Measurements from ENCODE around the gene EZH2. TPM values are rescaled to one million over a fixed set of nuclear protein-coding genes. Genes with fewer than 3 reads are reported as not detected.

The EZH2 gene
- polyA plus RNA-seq, 2 of the 4 experiments (the other 2 are of a cell fraction) = 36.6 to 45.7 TPM

GRCh38 chr7:148800677-148801076, 83.4 kb downstream of the EZH2 start (continued):
- TF ChIP-seq, protein P1, sequence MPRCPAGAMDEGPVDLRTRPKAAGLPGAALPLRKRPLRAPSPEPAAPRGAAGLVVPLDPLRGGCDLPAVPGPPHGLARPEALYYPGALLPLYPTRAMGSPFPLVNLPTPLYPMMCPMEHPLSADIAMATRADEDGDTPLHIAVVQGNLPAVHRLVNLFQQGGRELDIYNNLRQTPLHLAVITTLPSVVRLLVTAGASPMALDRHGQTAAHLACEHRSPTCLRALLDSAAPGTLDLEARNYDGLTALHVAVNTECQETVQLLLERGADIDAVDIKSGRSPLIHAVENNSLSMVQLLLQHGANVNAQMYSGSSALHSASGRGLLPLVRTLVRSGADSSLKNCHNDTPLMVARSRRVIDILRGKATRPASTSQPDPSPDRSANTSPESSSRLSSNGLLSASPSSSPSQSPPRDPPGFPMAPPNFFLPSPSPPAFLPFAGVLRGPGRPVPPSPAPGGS (IDR thresholded peaks at IDR 0.05) = no peak
- TF ChIP-seq TFCP2L1 (CRISPR knock-in tag; IDR thresholded peaks at IDR 0.05) = no peak
- no peak for TF ChIP-seq CHD4 (IDR thresholded peaks at IDR 0.05; ENCODE audit: borderline replicate concordance)
- TF ChIP-seq, protein P2, sequence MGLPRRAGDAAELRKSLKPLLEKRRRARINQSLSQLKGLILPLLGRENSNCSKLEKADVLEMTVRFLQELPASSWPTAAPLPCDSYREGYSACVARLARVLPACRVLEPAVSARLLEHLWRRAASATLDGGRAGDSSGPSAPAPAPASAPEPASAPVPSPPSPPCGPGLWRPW (IDR thresholded peaks at IDR 0.05) = no peak
- TF ChIP-seq SMC3 (IDR thresholded peaks at IDR 0.05) = no peak

DNA sequence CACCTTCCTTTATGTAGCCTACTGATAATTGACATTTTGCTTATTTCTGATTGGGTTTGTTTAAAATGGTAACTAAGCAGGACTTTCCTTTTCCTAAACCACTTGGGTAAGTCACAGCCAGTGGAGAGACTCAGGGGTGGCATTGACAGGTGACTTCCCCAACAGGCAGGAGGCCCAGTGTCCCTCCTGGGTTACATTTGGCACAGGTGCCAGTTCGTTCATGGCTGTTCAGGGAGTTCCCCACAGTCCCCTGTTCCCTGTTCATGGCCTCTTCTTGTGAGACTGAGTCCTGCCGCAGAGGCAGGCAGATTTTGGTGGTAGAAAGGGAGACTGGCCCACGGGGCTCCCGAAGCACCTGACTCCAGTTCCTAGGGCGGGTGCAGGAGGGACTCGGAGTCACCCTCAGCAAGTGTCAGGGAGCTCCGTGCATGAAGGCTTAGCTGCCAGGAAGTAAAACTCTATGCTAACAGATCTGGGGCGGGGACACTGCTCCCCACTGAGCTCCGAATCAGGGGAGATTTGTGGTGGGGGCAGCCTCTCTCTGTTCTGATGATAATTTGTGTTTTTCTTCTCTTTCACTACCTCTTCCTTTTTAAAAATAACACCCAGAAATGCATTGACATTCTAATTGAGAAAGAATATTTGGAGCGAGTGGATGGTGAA, 84.1 kb downstream of the EZH2 start:
- ATAC-seq (no peak), DNase-seq (ENCODE audit: low read depth in 1 of 2, low spot score in 1 of 2) (no peak), FAIRE-seq (no peak)
- no peak overlapping the region for H3K27ac ChIP-seq
- WGBS (ENCODE audit: missing lambda C conversion rate) = 88% methylated on average over 10 of the region's 10 CpGs
- H3K4me1 ChIP-seq = no peaks in the 10 kb centered on the region
- TF ChIP-seq ZSCAN20 (CRISPR knock-in tag; IDR thresholded peaks at IDR 0.05) = no peak
- no peak for TF ChIP-seq CHD2 (IDR thresholded peaks at IDR 0.05; ENCODE audit: low read length, partially characterized antibody)
- no peak for TF ChIP-seq CBX2 (IDR thresholded peaks at IDR 0.05; ENCODE audit: borderline replicate concordance, low read depth)
- TF ChIP-seq CTCF (IDR thresholded peaks at IDR 0.05) = no peak
- TF ChIP-seq BHLHE40 (IDR thresholded peaks at IDR 0.05; ENCODE audit: low read depth, low read length) = no peak
- TF ChIP-seq FOSB (CRISPR knock-in tag; IDR thresholded peaks at IDR 0.05) = no peak
- TF ChIP-seq NR3C1 (IDR thresholded peaks at IDR 0.05) = no peak
- TF ChIP-seq, protein P3, sequence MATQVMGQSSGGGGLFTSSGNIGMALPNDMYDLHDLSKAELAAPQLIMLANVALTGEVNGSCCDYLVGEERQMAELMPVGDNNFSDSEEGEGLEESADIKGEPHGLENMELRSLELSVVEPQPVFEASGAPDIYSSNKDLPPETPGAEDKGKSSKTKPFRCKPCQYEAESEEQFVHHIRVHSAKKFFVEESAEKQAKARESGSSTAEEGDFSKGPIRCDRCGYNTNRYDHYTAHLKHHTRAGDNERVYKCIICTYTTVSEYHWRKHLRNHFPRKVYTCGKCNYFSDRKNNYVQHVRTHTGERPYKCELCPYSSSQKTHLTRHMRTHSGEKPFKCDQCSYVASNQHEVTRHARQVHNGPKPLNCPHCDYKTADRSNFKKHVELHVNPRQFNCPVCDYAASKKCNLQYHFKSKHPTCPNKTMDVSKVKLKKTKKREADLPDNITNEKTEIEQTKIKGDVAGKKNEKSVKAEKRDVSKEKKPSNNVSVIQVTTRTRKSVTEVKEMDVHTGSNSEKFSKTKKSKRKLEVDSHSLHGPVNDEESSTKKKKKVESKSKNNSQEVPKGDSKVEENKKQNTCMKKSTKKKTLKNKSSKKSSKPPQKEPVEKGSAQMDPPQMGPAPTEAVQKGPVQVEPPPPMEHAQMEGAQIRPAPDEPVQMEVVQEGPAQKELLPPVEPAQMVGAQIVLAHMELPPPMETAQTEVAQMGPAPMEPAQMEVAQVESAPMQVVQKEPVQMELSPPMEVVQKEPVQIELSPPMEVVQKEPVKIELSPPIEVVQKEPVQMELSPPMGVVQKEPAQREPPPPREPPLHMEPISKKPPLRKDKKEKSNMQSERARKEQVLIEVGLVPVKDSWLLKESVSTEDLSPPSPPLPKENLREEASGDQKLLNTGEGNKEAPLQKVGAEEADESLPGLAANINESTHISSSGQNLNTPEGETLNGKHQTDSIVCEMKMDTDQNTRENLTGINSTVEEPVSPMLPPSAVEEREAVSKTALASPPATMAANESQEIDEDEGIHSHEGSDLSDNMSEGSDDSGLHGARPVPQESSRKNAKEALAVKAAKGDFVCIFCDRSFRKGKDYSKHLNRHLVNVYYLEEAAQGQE (IDR thresholded peaks at IDR 0.05) = no peak
- TF ChIP-seq TFCP2L1 (CRISPR knock-in tag; IDR thresholded peaks at IDR 0.05) = no peak
- TF ChIP-seq PHF8 (IDR thresholded peaks at IDR 0.05; ENCODE audit: borderline replicate concordance, low read depth) = no peak
- no peak for TF ChIP-seq MYC (IDR thresholded peaks at IDR 0.05; ENCODE audit: borderline replicate concordance, low read length)
- no peak for TF ChIP-seq EHF (CRISPR knock-in tag; IDR thresholded peaks at IDR 0.05)
- no peak for TF ChIP-seq HOXB13 (CRISPR knock-in tag; IDR thresholded peaks at IDR 0.05; ENCODE audit: low read depth)
- TF ChIP-seq CEBPB (IDR thresholded peaks at IDR 0.05) = no peak
- TF ChIP-seq RARB (CRISPR knock-in tag; IDR thresholded peaks at IDR 0.05) = no peak
- TF ChIP-seq EP300 (IDR thresholded peaks at IDR 0.05) = no peak
- H3K4me3 ChIP-seq = no peak overlapping the region
- CTCF ChIA-PET = no interaction called here
- H3K4me2 ChIP-seq = no peak overlapping the region
- no peaks in the 10 kb centered on the region for H3K9me3 ChIP-seq
- POLR2A ChIA-PET = no interaction called here
